Measurements from ENCODE around the gene CFAP157.

CFAP157 gene

DNA sequence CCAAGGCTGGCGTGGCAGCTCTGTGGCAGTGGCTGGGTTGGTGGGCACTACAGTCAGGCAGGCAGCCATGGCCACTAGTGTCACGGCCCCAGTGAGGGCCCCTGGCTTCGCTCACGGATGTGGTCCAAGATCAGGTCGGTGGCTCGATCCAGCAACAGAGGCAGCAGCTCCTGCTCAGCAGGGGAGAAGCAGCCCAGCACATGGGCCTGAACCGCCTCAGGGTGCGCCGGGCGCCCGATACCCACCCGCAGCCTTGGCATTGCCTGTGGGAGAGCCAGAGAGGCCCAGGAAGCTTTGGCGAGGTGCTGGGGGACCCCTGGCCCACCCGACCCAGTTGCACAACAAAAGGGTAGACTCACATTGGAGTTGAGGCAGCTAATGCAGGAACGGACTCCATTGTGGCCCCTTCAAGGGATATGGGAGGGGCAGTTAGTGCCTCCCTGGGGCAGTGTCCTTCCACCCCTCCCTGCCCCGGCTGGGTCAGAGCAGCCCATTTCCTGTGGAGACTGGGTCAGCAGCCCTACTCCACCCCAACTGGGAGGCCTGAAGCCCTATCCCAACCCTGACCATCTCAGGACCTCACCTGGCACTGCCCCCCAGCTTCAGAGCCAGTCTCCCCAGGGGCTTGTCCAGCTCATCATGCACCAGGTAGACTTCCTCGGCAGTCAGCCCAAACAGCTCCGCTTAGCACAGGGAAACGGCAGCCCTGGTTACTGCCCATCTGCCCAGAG lies 7.4 kb downstream of the CFAP157 start:
- Mint-ChIP-seq H3K4me3 (peak overlapping the region; percentile 87 to 91), H3K27ac (peak overlapping the region in 1 of 2 donors; percentile 41), H3K27me3 (no peaks in the 10 kb centered on the region), H3K9me3 (no peaks in the 10 kb centered on the region), H3K4me1 (ENCODE audit: low read depth in 2 of 2) (peaks cover 33 to 40% of the 10 kb centered on the region in 2 donors), H3K36me3 (ENCODE audit: insufficient read depth) (peaks cover 16% of the 10 kb centered on the region)
- DNase-seq (no peak), ATAC-seq (replicated peaks) (no peak)

DNA sequence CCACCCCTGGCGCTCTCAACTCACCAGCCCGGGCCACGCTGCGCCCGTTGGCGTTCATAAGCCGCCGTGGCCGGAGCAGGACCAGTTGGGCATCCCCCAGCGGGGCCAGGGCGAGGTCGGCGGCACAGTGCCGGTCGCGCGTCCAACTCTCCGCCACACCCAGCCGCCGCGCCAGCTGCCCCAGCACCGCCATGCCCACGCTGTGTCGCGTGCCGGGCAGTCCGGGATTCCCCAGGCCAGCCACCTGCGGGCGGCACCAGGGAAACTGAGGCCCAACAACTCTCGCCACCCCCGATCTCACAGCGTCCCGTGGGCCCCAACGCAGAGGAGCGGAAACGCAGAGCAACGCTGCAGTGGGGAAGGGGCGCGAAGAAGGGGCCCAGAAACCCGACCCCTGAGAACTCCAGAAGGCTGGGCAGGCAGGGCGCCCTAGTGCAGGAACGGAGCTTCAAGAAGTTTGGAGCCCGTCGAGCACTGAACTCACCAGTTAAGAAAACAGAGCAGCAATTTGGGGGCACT lies 8.2 kb downstream of the CFAP157 start:
- DNase-seq (no peak), ATAC-seq (replicated peaks) (peak; percentile 18)
- Mint-ChIP-seq H3K36me3 (ENCODE audit: insufficient read depth) (peaks cover 15% of the 10 kb centered on the region), H3K4me3 (peak overlapping the region; percentile 87 to 91), H3K4me1 (ENCODE audit: low read depth in 2 of 2) (peaks cover 39 to 45% of the 10 kb centered on the region in 2 donors), H3K27ac (peak overlapping the region; percentile 89 to 95), H3K27me3 (no peaks in the 10 kb centered on the region), H3K9me3 (no peaks in the 10 kb centered on the region)

DNA sequence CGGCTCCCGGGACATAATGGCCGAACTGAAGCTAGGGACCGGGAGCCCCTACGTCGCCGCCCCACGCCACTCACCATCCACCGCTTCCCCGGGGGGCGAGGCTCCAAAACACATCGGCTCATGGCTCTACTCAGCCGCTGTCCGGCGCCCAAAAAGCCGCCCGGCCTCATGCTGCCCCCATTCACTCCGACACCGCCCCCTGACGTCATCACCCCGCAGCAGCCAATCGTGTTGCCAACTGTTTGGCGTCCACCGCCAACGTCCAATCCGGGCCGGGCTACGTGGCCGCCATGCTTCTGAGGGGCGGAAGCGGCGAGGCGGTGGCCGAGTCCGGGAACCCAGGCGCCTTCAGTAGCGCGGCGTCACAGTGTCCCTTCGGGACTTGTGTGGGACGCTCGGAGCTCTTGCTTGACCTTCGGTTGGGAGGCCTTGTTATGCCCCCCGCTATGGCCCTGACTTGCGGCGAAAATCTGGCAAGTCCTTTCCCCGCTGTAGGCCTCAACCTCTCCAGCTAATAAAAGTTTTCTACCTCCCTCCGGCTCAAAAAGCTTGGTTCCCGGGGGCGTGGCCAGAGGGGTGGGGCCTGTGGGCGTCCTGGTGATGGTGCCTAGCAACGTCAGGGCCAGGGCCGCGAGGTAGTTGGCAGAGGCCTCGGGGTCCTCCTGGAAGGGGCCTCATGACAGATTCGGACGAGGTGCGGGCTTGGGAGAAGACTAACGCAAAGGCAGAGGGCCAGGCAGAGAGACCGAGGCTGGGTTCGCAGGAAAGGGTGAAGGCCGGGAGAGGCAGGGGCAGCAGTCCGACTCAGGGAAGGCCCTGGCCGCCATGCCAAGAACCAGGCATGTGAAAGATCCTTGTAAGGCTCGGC lies 8.9 kb downstream of the CFAP157 start, which contains the start of the genes PTRH1 and TTC16:
PTRH1 (minus strand) TSS at position 194 of the 868 bp plus-strand sequence; CDS start at position 170, 24 bp downstream.
TTC16 (plus strand) TSS at position 610 of the 868 bp plus-strand sequence; CDS start at position 677, 67 bp downstream.
- Mint-ChIP-seq H3K4me3 (peak within 1 kb of the TSS; percentile 87 to 91), H3K36me3 (ENCODE audit: insufficient read depth) (peaks cover 13% of the 10 kb centered on the region), H3K27me3 (no peaks in the 10 kb centered on the region)

DNA sequence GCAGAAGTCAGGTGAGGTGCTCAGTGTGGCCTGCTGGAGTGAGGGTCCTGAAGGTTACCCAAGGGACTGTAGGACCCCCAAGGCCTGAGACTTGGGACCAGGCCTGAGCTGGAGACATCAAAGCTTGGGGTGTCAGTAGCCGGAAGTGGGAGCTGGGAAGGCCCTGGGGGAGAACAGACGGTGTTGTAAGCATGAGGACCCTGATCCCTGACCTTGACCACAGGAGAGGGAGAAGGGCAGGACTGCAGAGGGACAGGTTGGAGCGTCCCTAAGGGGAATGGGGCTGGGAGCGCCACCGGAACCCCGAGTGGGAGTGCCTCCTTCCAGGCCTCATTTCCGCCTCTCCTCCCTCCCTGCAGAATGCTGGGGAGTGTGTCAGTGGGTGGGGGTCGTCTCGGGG lies 9.6 kb downstream of the CFAP157 start:
- Mint-ChIP-seq H3K27ac (peak overlapping the region; percentile 89 to 95), H3K27me3 (no peaks in the 10 kb centered on the region), H3K4me3 (peak overlapping the region; percentile 87 to 91), H3K9me3 (no peaks in the 10 kb centered on the region), H3K4me1 (ENCODE audit: low read depth in 2 of 2) (peaks cover 38 to 44% of the 10 kb centered on the region in 2 donors), H3K36me3 (ENCODE audit: insufficient read depth) (peaks cover 14% of the 10 kb centered on the region)
- DNase-seq: no peak
- ATAC-seq (replicated peaks): no peak

More for the DNA sequence above, 8.9 kb downstream of the CFAP157 start, which contains the start of the genes PTRH1 and TTC16:
- Mint-ChIP-seq H3K4me1 (ENCODE audit: low read depth in 2 of 2) (peaks cover 39 to 46% of the 10 kb centered on the region in 2 donors), H3K27ac (peak within 1 kb of the TSS; percentile 89 to 95), H3K9me3 (no peaks in the 10 kb centered on the region)
- ATAC-seq (replicated peaks) (peak; percentile 88), DNase-seq (peak; percentile 96 to 98 (median 96))

DNA sequence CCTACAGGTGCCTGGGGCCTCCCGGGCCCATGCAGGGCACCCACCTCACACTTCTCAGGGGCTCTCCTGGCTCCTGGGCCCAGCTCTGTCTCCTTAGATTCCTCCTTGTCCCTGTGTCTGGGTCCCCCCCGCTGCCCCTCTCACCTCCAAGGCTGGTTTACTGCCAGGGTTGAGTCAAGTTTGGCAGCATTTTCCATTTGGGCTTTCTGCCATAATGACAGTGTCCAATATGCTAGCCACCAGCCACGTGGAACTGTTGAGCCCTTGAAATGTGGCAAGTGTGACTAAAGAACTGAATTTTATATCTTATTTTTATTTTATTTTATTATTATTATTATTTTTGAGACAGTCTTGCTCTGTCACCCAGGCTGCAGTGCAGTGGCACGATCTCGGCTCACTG lies 11.0 kb downstream of the CFAP157 start:
- Mint-ChIP-seq H3K4me1 (ENCODE audit: low read depth in 2 of 2) (peaks cover 41 to 45% of the 10 kb centered on the region in 2 donors), H3K27ac (peak overlapping the region; percentile 83 to 89), H3K9me3 (no peaks in the 10 kb centered on the region), H3K36me3 (ENCODE audit: insufficient read depth) (peaks cover 16% of the 10 kb centered on the region), H3K4me3 (peak overlapping the region in 1 of 2 donors; percentile 54), H3K27me3 (no peaks in the 10 kb centered on the region)
- ATAC-seq (replicated peaks) (no peak), DNase-seq (no peak)

DNA sequence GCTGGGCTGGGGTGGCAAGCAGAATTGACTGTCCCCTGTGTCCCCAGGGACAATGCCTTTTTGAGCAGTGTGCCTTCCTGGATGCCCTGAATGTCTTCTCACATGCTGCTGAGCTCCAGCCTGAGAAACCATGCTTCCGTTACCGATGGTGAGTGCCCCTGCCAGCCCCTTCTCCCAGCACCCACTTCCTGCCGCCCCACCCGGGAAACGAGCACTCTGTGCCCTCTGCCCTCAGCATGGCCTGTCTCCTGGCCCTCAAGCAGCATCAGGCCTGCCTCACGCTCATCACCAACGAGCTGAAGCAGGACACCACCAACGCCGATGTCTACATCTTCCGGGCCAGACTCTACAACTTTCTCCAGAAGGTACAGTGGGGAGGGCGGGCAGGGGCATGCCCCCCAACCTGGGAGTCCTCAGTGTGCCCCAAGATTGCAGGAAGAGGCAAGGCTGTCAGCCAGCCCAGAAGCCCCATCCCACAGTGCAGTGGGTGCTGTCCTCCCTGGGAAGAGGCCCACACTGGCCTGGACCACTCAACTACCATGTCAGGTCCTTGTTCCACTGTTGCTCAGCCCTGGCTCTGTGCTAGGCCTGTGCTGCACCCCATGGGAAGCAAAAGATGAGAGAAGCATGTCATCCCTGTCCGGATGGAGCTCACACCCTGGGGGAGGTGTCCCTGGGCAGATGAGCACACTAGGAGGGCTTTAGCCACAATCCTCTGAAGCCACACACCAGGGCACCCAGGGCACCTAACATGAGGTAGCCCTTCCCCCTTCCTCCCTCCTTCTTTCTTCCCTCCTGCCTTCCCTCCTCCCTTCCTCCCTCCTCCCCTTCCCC lies 13.5 kb downstream of the CFAP157 start:
- Mint-ChIP-seq H3K4me1 (ENCODE audit: low read depth in 2 of 2) (peaks cover 40 to 41% of the 10 kb centered on the region in 2 donors), H3K27ac (peak overlapping the region; percentile 80 to 93), H3K36me3 (ENCODE audit: insufficient read depth) (peaks cover 14% of the 10 kb centered on the region), H3K4me3 (peak overlapping the region; percentile 74 to 77), H3K9me3 (no peaks in the 10 kb centered on the region), H3K27me3 (no peaks in the 10 kb centered on the region)
- peak; percentile 37 to 42 (median 41) for DNase-seq
- ATAC-seq (replicated peaks): peak; percentile 29

DNA sequence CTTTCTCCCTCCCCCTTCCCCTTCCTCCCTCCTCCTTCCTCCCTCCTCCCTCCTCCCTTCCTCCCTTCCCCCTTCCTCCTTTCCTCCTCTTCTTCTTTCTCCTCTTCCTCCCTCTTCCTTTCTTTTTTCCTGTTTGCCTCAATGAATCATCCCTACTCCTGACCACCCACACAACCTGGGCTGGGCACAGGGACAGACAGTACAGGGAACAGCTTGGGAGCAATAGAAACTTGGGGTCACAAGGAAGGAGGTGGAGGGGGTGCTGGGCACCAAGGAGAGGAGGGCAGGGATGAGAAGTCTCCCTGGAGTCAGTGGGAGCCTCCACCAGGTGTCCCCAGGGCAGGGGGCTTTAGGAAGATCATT lies 14.1 kb downstream of the CFAP157 start:
- DNase-seq (no peak), ATAC-seq (replicated peaks) (no peak)
- Mint-ChIP-seq H3K36me3 (ENCODE audit: insufficient read depth) (peaks cover 8% of the 10 kb centered on the region), H3K4me3 (peak overlapping the region; percentile 74 to 77), H3K4me1 (ENCODE audit: low read depth in 2 of 2) (peaks cover 36 to 38% of the 10 kb centered on the region in 2 donors), H3K27ac (peak overlapping the region; percentile 80 to 93), H3K27me3 (no peaks in the 10 kb centered on the region), H3K9me3 (no peaks in the 10 kb centered on the region)

DNA sequence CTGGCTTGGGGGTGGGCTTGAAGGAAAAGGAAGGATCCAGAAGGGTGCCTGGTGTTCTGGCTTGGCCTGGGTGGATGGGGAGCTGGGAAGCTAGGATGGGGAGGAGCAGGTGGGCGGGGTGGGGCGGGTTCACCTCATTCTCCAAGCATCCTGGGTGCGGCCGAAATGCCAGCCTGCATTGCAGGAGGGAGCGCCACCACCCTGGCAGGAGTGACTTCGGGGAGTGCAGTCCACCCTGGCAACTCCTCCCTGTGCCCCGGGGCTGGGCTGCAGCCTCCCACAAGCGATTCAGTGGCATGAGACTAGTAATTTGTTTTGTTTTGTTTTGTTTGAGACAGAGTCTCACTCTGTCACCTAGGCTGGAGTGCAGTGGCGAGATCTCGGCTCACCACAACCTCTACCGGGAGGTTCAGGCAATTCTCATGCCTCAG lies 14.6 kb downstream of the CFAP157 start:
- DNase-seq: peak in 1 of 3 experiments; percentile 35

GRCh38 chr9:127722055-127722745 lies 15.4 kb downstream of the CFAP157 start:
- Mint-ChIP-seq H3K4me3 (peak overlapping the region; percentile 74 to 77), H3K36me3 (ENCODE audit: insufficient read depth) (peaks cover 14% of the 10 kb centered on the region), H3K4me1 (ENCODE audit: low read depth in 2 of 2) (peaks cover 30 to 32% of the 10 kb centered on the region in 2 donors), H3K27ac (peak overlapping the region; percentile 80 to 93), H3K9me3 (no peaks in the 10 kb centered on the region), H3K27me3 (no peaks in the 10 kb centered on the region)
- DNase-seq (no peak), ATAC-seq (replicated peaks) (no peak)

More for the DNA sequence above, 14.6 kb downstream of the CFAP157 start:
- peak; percentile 66 for ATAC-seq (replicated peaks)
- H3K9me3 Mint-ChIP-seq: no peaks in the 10 kb centered on the region
- peak overlapping the region; percentile 74 to 77 for H3K4me3 Mint-ChIP-seq
- peaks cover 32% of the 10 kb centered on the region in 2 donors for H3K4me1 Mint-ChIP-seq (ENCODE audit: low read depth in 2 of 2)
- peak overlapping the region; percentile 80 to 93 for H3K27ac Mint-ChIP-seq
- H3K27me3 Mint-ChIP-seq: no peaks in the 10 kb centered on the region
- peaks cover 9% of the 10 kb centered on the region for H3K36me3 Mint-ChIP-seq (ENCODE audit: insufficient read depth)

- H3K9me3 Mint-ChIP-seq: no peaks in the 10 kb centered on the region
- ATAC-seq (replicated peaks) (no peak), DNase-seq (no peak)
- H3K27me3 Mint-ChIP-seq: no peaks in the 10 kb centered on the region
- peaks cover 14% of the 10 kb centered on the region for H3K36me3 Mint-ChIP-seq (ENCODE audit: insufficient read depth)
- H3K4me3 Mint-ChIP-seq: no peak overlapping the region
- H3K4me1 Mint-ChIP-seq (ENCODE audit: low read depth in 2 of 2): peaks cover 28 to 29% of the 10 kb centered on the region in 2 donors
- peak overlapping the region; percentile 10 to 20 for H3K27ac Mint-ChIP-seq
Measured at GRCh38 chr9:127723013-127723412, 16.2 kb downstream of the CFAP157 start.

- H3K36me3 Mint-ChIP-seq (ENCODE audit: insufficient read depth): peaks cover 14% of the 10 kb centered on the region
- DNase-seq (no peak), ATAC-seq (replicated peaks) (no peak)
- peaks cover 28 to 29% of the 10 kb centered on the region in 2 donors for H3K4me1 Mint-ChIP-seq (ENCODE audit: low read depth in 2 of 2)
- H3K27me3 Mint-ChIP-seq: no peaks in the 10 kb centered on the region
- H3K9me3 Mint-ChIP-seq: no peaks in the 10 kb centered on the region
- no peak overlapping the region for H3K4me3 Mint-ChIP-seq
- H3K27ac Mint-ChIP-seq: peak overlapping the region; percentile 10 to 46
Measured at GRCh38 chr9:127723444-127723843, 16.7 kb downstream of the CFAP157 start.

DNA sequence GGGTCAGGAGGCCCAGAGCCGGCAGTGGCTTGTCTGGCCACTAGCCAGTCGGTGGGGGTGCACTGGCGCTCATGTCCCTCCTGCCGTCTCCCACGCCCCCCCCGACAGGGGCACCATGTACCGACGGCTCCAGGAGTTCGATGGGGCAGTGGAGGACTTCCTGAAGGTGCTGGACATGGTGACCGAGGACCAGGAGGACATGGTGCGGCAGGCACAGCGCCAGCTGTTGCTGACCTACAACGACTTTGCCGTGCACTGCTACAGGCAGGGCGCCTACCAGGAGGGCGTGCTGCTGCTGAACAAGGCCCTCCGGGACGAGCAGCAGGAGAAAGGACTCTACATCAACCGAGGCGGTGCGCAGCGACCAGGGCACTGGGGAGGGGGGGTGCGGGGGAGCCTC lies 17.2 kb downstream of the CFAP157 start:
- Mint-ChIP-seq H3K36me3 (ENCODE audit: insufficient read depth) (peaks cover 14% of the 10 kb centered on the region), H3K4me3 (no peak overlapping the region), H3K9me3 (no peaks in the 10 kb centered on the region), H3K27ac (peak overlapping the region in 1 of 2 donors; percentile 46), H3K27me3 (no peaks in the 10 kb centered on the region), H3K4me1 (ENCODE audit: low read depth in 2 of 2) (peaks cover 28 to 29% of the 10 kb centered on the region in 2 donors)
- DNase-seq (no peak), ATAC-seq (replicated peaks) (no peak)

Data from effector memory CD8-positive, alpha-beta T cell (primary cell).